BE2C (cell line): ENCODE data around the gene SLC4A5.
A peak's percentile ranks its signal among the peaks of the same experiment; 100 is the strongest.
"Not testable (repeated sequence)": the region's sequence is repeated elsewhere in the genome, so short reads cannot be mapped to it uniquely, and the experiment has no call there.

Source experiments
- DNase-seq: peaks from one replicate; pipeline ENCODE4 v3.0.0-alpha.2; 2020
- H3K27me3 ChIP-seq: fragments of 250-450 bp; sonication (Bioruptor Pico); 2 replicates; pipeline ENCODE4 v1.5.1; 2020; ENCODE audit warnings: mild to moderate bottlenecking
- H3K36me3 ChIP-seq: fragments of 250-450 bp; sonication (Bioruptor Pico); 2 replicates; pipeline ENCODE4 v1.5.1; 2020; ENCODE audit warnings: mild to moderate bottlenecking
- H3K4me1 ChIP-seq: fragments of 250-450 bp; sonication (Bioruptor Pico); 2 replicates; pipeline ENCODE4 v1.5.1; 2020
- H3K4me3 ChIP-seq: 2 replicates; pipeline ENCODE4 v1.5.1; 2011; ENCODE audit warnings: low read depth, low read length
- H3K9me3 ChIP-seq: fragments of 250-450 bp; sonication (Bioruptor Pico); 2 replicates; pipeline ENCODE4 v1.5.1; 2020
- TF ChIP-seq, protein P1 (sequence below): IDR thresholded peaks from 2 replicates; pipeline ENCODE4 v1.5.1; 2012; ENCODE audit warnings: mild to moderate bottlenecking, low read depth, low read length

Gene SLC4A5

DNA sequence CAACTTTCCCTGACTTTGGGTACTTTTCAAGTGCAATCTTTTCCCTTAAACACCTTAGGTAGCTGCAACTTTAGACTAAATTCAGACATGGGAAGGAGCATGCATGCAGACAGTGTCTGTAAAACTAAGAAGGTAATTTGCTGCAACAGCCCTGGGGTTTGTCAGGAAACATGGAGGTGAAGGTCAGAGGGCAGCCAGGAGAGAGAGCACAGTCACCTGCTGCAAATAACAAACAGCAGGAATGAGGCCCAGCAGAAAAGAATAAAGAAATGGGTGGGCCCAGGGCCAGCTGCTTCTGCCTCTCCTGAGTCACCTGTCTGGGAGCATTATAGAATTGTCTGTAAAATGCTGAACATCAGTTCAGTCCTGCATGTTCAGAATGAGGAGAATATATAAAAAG, 109.6 kb downstream of the SLC4A5 start:
- Histone ChIP-seq H3K9me3 (no peaks in the 10 kb centered on the region), H3K27me3 (no peaks in the 10 kb centered on the region), H3K36me3 (no peaks in the 10 kb centered on the region), H3K4me3 (no peak overlapping the region), H3K4me1 (no peaks in the 10 kb centered on the region)
- no peak for DNase-seq
- TF ChIP-seq, protein P1, sequence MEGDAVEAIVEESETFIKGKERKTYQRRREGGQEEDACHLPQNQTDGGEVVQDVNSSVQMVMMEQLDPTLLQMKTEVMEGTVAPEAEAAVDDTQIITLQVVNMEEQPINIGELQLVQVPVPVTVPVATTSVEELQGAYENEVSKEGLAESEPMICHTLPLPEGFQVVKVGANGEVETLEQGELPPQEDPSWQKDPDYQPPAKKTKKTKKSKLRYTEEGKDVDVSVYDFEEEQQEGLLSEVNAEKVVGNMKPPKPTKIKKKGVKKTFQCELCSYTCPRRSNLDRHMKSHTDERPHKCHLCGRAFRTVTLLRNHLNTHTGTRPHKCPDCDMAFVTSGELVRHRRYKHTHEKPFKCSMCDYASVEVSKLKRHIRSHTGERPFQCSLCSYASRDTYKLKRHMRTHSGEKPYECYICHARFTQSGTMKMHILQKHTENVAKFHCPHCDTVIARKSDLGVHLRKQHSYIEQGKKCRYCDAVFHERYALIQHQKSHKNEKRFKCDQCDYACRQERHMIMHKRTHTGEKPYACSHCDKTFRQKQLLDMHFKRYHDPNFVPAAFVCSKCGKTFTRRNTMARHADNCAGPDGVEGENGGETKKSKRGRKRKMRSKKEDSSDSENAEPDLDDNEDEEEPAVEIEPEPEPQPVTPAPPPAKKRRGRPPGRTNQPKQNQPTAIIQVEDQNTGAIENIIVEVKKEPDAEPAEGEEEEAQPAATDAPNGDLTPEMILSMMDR: no peak

GRCh38 chr2:74232426-74232825, 110.8 kb downstream of the SLC4A5 start:
- Histone ChIP-seq H3K9me3 (no peaks in the 10 kb centered on the region), H3K36me3 (no peaks in the 10 kb centered on the region), H3K27me3 (no peaks in the 10 kb centered on the region), H3K4me1 (no peaks in the 10 kb centered on the region), H3K4me3 (no peak overlapping the region)
- TF ChIP-seq, protein P1: no peak
- DNase-seq: no peak

GRCh38 chr2:74229865-74230264, 113.4 kb downstream of the SLC4A5 start:
- H3K4me3 ChIP-seq, DNase-seq, H3K27me3 ChIP-seq, H3K4me1 ChIP-seq, H3K9me3 ChIP-seq, H3K36me3 ChIP-seq: not testable (repeated sequence)

DNA sequence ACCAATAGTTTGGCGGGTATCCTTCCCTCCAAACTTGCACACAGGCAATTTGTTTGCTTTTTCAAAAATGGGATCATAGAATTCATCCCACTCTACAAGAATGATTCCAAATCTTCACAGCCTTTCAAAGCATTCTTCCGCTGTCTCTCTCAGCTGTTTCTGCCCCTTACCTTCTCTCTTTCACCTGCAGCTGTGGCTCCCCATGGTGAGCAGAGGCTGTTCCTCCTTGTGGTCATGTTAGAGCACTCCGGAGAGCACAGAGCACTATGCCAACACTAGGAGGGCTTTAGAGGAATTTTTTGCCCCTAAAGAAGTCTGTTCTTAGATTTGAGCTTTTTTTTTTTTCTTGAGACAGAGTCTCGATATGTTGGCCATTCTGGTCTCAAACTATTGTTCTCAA, 114.4 kb downstream of the SLC4A5 start:
- Histone ChIP-seq H3K4me1 (no peaks in the 10 kb centered on the region), H3K4me3 (no peak overlapping the region), H3K9me3 (no peaks in the 10 kb centered on the region), H3K36me3 (no peaks in the 10 kb centered on the region), H3K27me3 (no peaks in the 10 kb centered on the region)
- no peak for DNase-seq
- TF ChIP-seq, protein P1: no peak

DNA sequence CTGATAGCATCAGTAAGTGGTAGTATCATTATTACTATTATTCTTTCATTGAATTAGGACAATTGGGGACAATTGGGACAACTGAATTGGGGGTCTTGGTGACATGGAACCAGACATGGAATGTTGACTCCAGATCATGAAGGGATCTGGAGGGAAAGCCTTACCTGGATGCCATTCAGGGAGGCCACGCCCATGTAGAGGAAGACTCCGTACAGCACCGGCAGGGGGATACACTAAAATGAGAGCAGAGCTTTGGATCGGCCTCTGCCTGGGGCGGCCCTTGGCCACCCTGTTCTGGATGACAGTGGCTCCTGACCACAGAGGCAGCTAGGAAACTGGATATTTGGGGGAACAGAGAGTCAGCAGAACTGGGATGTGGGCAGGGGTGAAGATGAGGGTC, 115.6 kb downstream of the SLC4A5 start:
- H3K4me3 ChIP-seq: no peak overlapping the region
- no peaks in the 10 kb centered on the region for H3K4me1 ChIP-seq
- H3K27me3 ChIP-seq: no peaks in the 10 kb centered on the region
- TF ChIP-seq, protein P1: 0 out of 2 replicates have a peak, but pooled peaks have one; percentile 11
- no peak for DNase-seq
- H3K9me3 ChIP-seq: no peaks in the 10 kb centered on the region
- no peaks in the 10 kb centered on the region for H3K36me3 ChIP-seq

DNA sequence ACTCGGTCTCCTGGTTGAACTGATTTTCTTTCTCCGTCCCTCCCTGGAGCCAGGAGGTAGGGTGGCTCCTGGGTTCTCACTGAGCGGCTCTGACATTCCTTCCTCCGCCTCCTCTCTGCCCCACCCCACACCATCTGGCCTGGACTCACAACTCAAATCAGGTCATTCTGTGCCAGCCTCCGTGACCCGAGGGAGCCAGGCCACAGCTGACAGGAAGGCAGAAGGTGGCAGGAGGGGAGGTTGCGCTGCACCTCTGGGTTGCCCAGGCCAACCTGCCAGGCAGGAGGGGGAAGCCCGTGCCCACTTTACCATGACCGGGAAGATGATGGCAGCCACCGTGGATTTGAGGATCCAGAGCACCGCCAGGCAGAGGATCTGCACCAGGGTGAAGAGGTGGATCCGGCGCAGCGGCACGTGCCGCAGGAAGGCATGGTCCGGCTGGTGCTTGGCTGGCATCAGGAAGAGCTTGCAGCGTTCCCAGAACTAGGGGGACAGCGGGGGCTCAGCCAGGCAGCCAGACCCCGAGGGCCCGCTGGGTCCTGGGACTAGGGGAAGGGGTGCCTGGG, 116.5 kb downstream of the SLC4A5 start:
- no peaks in the 10 kb centered on the region for H3K36me3 ChIP-seq
- DNase-seq: no peak
- no peaks in the 10 kb centered on the region for H3K4me1 ChIP-seq
- no peaks in the 10 kb centered on the region for H3K9me3 ChIP-seq
- TF ChIP-seq, protein P1: no peak
- no peak overlapping the region for H3K4me3 ChIP-seq
- H3K27me3 ChIP-seq: no peaks in the 10 kb centered on the region
